IPS-NIHi11 (cell line): ENCODE results near the gene MLF2.

ENCODE experiments used
- DNase-seq: peaks from one replicate; pipeline ENCODE4 v3.0.0; 2012; ENCODE audit warnings: mixed read lengths, low spot score

The MLF2 gene

GRCh38 chr12:6778574-6779550 is 25.9 kb upstream of the MLF2 start:
- DNase-seq, result peak; percentile 90

GRCh38 chr12:6778217-6778573 is 25.3 kb upstream of the MLF2 start:
- DNase-seq, result no peak

- no peak for DNase-seq
Observed at GRCh38 chr12:6777386-6777785, 24.4 kb upstream of the MLF2 start.

GRCh38 chr12:6775185-6776174 is 22.5 kb upstream of the MLF2 start:
- DNase-seq, result no peak

- no peak for DNase-seq
Observed at GRCh38 chr12:6774499-6775062, 21.6 kb upstream of the MLF2 start.

- peak; percentile 25 for DNase-seq
Observed at GRCh38 chr12:6773590-6774351, 20.8 kb upstream of the MLF2 start.

- DNase-seq, result no peak
Observed at GRCh38 chr12:6772726-6773589, 20.0 kb upstream of the MLF2 start.

GRCh38 chr12:6772331-6772695 is 19.4 kb upstream of the MLF2 start, which contains the start of gene LAG3:
Gene LAG3, plus strand, starts transcription at chr12:6772520. Its CDS starts 333 bp downstream, at chr12:6772853.
- DNase-seq, result peak; percentile 25

GRCh38 chr12:6771509-6772330 is 18.8 kb upstream of the MLF2 start:
- DNase-seq, result no peak

GRCh38 chr12:6771091-6771495 is 18.2 kb upstream of the MLF2 start:
- DNase-seq, result no peak

- DNase-seq, result no peak
Observed at GRCh38 chr12:6770600-6770999, 17.7 kb upstream of the MLF2 start.

GRCh38 chr12:6770094-6770493 is 17.2 kb upstream of the MLF2 start:
- no peak for DNase-seq

- DNase-seq, result no peak
Observed at GRCh38 chr12:6769666-6770065, 16.7 kb upstream of the MLF2 start.

GRCh38 chr12:6768990-6769389 is 16.0 kb upstream of the MLF2 start:
- DNase-seq, result peak; percentile 67

- DNase-seq, result no peak
Observed at GRCh38 chr12:6768437-6768914, 15.5 kb upstream of the MLF2 start.

GRCh38 chr12:6767353-6768319 is 14.7 kb upstream of the MLF2 start:
- DNase-seq, result no peak

GRCh38 chr12:6766651-6767349 is 13.9 kb upstream of the MLF2 start:
- peak; percentile 74 for DNase-seq
